Astrocyte (in vitro differentiated cells and primary cell): ENCODE results near the gene ITGA3. TPM values are rescaled to one million over a fixed set of nuclear protein-coding genes. Genes with fewer than 3 reads are reported as not detected.

Experiments used
- DNase-seq: peaks from one replicate; pipeline ENCODE4 v3.0.0-alpha.2; 2010; ENCODE audit warnings: low read depth
- FAIRE-seq: peaks from 2 replicates; lab custom pipeline; 2011; peaks lifted over from hg19 to GRCh38; lab: Jason Lieb, UNC
- H2AFZ ChIP-seq: 2 replicates; pipeline ENCODE4 v1.6.0; 2012; ENCODE audit warnings: low read depth, low read length, inconsistent platforms
- H3K27ac ChIP-seq: 2 replicates; pipeline ENCODE4 v1.5.1; 2011; ENCODE audit warnings: low read depth, low read length, inconsistent platforms
- H3K27me3 ChIP-seq: 2 replicates; pipeline ENCODE4 v1.6.0; 2011; ENCODE audit warnings: low read length, inconsistent platforms; ENCODE audit not compliant: insufficient read depth
- H3K36me3 ChIP-seq: 2 replicates; pipeline ENCODE4 v1.5.1; 2011; ENCODE audit warnings: low read length, inconsistent platforms; ENCODE audit not compliant: insufficient read depth
- H3K4me1 ChIP-seq: 2 replicates; pipeline ENCODE4 v1.5.1; 2011; ENCODE audit warnings: low read length, inconsistent platforms; ENCODE audit not compliant: insufficient read depth
- H3K4me2 ChIP-seq: 2 replicates; pipeline ENCODE4 v1.6.0; 2012; ENCODE audit warnings: low read length, inconsistent platforms
- H3K4me3 ChIP-seq: 2 replicates; pipeline ENCODE4 v1.5.1; 2011; ENCODE audit warnings: low read depth, mild to moderate bottlenecking, low read length, inconsistent platforms; ENCODE audit not compliant: insufficient read depth
- H3K79me2 ChIP-seq: 2 replicates; pipeline ENCODE4 v1.6.0; 2012; ENCODE audit warnings: mild to moderate bottlenecking, low read length, inconsistent platforms; ENCODE audit not compliant: insufficient read depth
- H3K9ac ChIP-seq: 2 replicates; pipeline ENCODE4 v1.6.0; 2012; ENCODE audit warnings: mild to moderate bottlenecking, low read length, inconsistent platforms
- H3K9me3 ChIP-seq: 2 replicates; pipeline ENCODE4 v1.5.1; 2012; ENCODE audit warnings: low read depth, mild to moderate bottlenecking, low read length, inconsistent platforms; ENCODE audit not compliant: insufficient read depth
- H4K20me1 ChIP-seq: 2 replicates; pipeline ENCODE4 v1.6.0; 2012; ENCODE audit warnings: low read length, inconsistent platforms; ENCODE audit not compliant: insufficient read depth
- H3K27ac Mint-ChIP-seq: one replicate; pipeline ENCODE4 v1.8.0; 2021; ENCODE audit warnings: mild to moderate bottlenecking, mixed read lengths; ENCODE audit not compliant: unreplicated experiment
- H3K27me3 Mint-ChIP-seq: one replicate; pipeline ENCODE4 v1.8.0; 2021; ENCODE audit warnings: low read depth, mixed read lengths; ENCODE audit not compliant: unreplicated experiment
- H3K36me3 Mint-ChIP-seq: one replicate; pipeline ENCODE4 v1.8.0; 2021; ENCODE audit warnings: low read depth, mixed read lengths; ENCODE audit not compliant: unreplicated experiment
- H3K4me1 Mint-ChIP-seq: one replicate; pipeline ENCODE4 v1.8.0; 2021; ENCODE audit warnings: low read depth, mixed read lengths; ENCODE audit not compliant: unreplicated experiment
- H3K4me3 Mint-ChIP-seq: one replicate; pipeline ENCODE4 v1.8.0; 2021; ENCODE audit warnings: mild to moderate bottlenecking, moderate library complexity, mixed read lengths; ENCODE audit not compliant: unreplicated experiment
- H3K9me3 Mint-ChIP-seq: one replicate; pipeline ENCODE4 v1.8.0; 2021; ENCODE audit warnings: mild to moderate bottlenecking, mixed read lengths; ENCODE audit not compliant: unreplicated experiment
- EZH2 ChIP-seq: IDR thresholded peaks from 2 replicates; pipeline ENCODE4 v1.6.1; 2012; ENCODE audit warnings: mild to moderate bottlenecking, low read length, inconsistent platforms; ENCODE audit not compliant: insufficient read depth
- total RNA-seq: library from RNA; stranded (reverse); gene quantifications from 2 replicates; pipeline ENCODE4 v1.2.1, GENCODE V29; 2021
- TF ChIP-seq, protein P1 (sequence below): IDR thresholded peaks from 2 replicates; pipeline ENCODE4 v1.5.1; 2011; ENCODE audit warnings: low read depth, mild to moderate bottlenecking, inconsistent platforms, low read length, moderate library complexity; ENCODE audit not compliant: insufficient read depth

The ITGA3 gene
- total RNA-seq, 1 donor from 2014 or later, result 319 TPM

GRCh38 chr17:50064253-50065001 is 8.5 kb downstream of the ITGA3 start:
- TF ChIP-seq, protein P1, sequence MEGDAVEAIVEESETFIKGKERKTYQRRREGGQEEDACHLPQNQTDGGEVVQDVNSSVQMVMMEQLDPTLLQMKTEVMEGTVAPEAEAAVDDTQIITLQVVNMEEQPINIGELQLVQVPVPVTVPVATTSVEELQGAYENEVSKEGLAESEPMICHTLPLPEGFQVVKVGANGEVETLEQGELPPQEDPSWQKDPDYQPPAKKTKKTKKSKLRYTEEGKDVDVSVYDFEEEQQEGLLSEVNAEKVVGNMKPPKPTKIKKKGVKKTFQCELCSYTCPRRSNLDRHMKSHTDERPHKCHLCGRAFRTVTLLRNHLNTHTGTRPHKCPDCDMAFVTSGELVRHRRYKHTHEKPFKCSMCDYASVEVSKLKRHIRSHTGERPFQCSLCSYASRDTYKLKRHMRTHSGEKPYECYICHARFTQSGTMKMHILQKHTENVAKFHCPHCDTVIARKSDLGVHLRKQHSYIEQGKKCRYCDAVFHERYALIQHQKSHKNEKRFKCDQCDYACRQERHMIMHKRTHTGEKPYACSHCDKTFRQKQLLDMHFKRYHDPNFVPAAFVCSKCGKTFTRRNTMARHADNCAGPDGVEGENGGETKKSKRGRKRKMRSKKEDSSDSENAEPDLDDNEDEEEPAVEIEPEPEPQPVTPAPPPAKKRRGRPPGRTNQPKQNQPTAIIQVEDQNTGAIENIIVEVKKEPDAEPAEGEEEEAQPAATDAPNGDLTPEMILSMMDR, result no peak
- no peak for TF ChIP-seq EZH2
- peaks cover 21% of the 10 kb centered on the region for H3K36me3 ChIP-seq
- peak; percentile 94 for DNase-seq
- Mint-ChIP-seq H3K4me3 (peak overlapping the region; percentile 66), H3K36me3 (peaks cover 15% of the 10 kb centered on the region), H3K9me3 (no peaks in the 10 kb centered on the region), H3K4me1 (peaks cover 58% of the 10 kb centered on the region), H3K27me3 (no peaks in the 10 kb centered on the region), H3K27ac (peak overlapping the region; percentile 91)
- H3K9ac ChIP-seq, result peak overlapping the region; percentile 86
- H3K79me2 ChIP-seq, result peaks cover 91% of the 10 kb centered on the region
- H2AFZ ChIP-seq, result peak overlapping the region; percentile 3
- H3K9me3 ChIP-seq, result no peaks in the 10 kb centered on the region
- H3K4me1 ChIP-seq, result peaks cover 73% of the 10 kb centered on the region
- no peak overlapping the region for H3K4me3 ChIP-seq
- H3K27ac ChIP-seq, result peak overlapping the region; percentile 96
- no peaks in the 10 kb centered on the region for H3K27me3 ChIP-seq
- H4K20me1 ChIP-seq, result peaks cover 16% of the 10 kb centered on the region
- FAIRE-seq, result peak; percentile 79
- H3K4me2 ChIP-seq, result peak overlapping the region; percentile 74

- H3K4me1 ChIP-seq, result peaks cover 67% of the 10 kb centered on the region
- H3K4me3 Mint-ChIP-seq, result peak overlapping the region; percentile 16
Observed at GRCh38 chr17:50065056-50065455, 9.1 kb downstream of the ITGA3 start.

More at GRCh38 chr17:50065056-50065455, 9.1 kb downstream of the ITGA3 start:
- Histone ChIP-seq H3K36me3 (peaks cover 27% of the 10 kb centered on the region), H3K9ac (peak overlapping the region; percentile 86), H4K20me1 (peaks cover 16% of the 10 kb centered on the region), H3K9me3 (no peaks in the 10 kb centered on the region), H3K27me3 (no peaks in the 10 kb centered on the region), H3K79me2 (peaks cover 91% of the 10 kb centered on the region), H3K27ac (peak overlapping the region; percentile 96), H3K4me3 (no peak overlapping the region), H3K4me2 (peak overlapping the region; percentile 74), H2AFZ (no peak overlapping the region)
- peaks cover 21% of the 10 kb centered on the region for H3K36me3 Mint-ChIP-seq
- TF ChIP-seq, protein P1, result no peak
- no peak for TF ChIP-seq EZH2
- FAIRE-seq (peak; percentile 88), DNase-seq (no peak)
- H3K4me1 Mint-ChIP-seq, result peaks cover 54% of the 10 kb centered on the region
- H3K9me3 Mint-ChIP-seq, result no peaks in the 10 kb centered on the region
- H3K27me3 Mint-ChIP-seq, result no peaks in the 10 kb centered on the region
- H3K27ac Mint-ChIP-seq, result peak overlapping the region; percentile 91
